GM18511 (cell line): ENCODE data around the gene MACROD1.

Experiments used
- ATAC-seq: cut with Tn5 transposase; IDR thresholded peaks from one replicate; pipeline ENCODE4 v1.9.1; 2021; ENCODE audit warnings: mild to moderate bottlenecking, moderate library complexity; ENCODE audit not compliant: unreplicated experiment

The MACROD1 gene

DNA sequence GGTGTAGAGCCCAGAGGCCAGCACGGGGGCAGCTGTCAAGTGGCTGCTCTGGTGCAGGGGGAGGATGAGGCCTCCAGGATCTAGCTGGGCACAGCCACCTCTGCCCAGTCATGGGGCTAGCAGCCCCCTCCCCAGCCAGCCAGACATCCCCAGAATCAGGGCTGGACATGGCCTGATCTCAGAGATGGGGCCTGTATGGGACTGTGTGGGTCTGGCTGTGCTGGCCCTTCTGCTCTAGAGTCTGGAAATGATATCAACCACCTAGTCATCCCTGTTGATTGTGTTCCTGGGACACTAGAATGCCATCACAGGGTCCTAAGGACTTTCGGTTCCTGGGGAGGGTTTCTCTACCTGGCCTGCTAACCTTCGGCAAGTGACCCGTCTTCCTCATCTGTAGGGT is 127.4 kb downstream of the MACROD1 start:
- no peak for ATAC-seq

GRCh38 chr11:64037027-64037634 is 128.8 kb downstream of the MACROD1 start:
- no peak for ATAC-seq

- ATAC-seq, result no peak
These were observed 129.6 kb downstream of the MACROD1 start for GRCh38 chr11:64036087-64037026.

GRCh38 chr11:64035576-64035975 is 130.3 kb downstream of the MACROD1 start, which contains the start of gene FLRT1:
TSS of gene FLRT1 (plus strand) at chr11:64035931. CDS start at chr11:64116268, 80,337 bp downstream.
- no peak for ATAC-seq

DNA sequence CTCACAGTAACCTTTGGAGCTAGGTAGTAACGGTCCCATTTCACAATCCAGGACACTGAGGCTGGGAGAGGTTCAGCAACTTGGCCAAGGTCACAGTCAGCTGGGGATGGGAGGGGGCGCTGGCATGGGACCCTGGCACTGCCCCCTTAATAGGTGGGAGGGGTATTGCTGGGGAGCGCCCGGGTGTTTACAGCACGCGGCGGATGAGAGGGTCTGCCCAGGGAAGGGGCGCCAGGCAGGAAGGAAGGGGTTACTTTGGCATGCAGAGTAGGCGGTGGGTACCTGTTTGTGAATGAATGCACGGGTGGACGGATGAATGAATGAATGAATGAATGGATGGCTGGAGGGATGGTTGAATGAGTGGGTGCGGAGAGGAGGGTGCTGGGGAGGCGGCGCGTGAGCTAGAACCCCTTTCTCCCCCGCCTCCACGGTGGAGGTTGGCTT is 130.8 kb downstream of the MACROD1 start:
- no peak for ATAC-seq

DNA sequence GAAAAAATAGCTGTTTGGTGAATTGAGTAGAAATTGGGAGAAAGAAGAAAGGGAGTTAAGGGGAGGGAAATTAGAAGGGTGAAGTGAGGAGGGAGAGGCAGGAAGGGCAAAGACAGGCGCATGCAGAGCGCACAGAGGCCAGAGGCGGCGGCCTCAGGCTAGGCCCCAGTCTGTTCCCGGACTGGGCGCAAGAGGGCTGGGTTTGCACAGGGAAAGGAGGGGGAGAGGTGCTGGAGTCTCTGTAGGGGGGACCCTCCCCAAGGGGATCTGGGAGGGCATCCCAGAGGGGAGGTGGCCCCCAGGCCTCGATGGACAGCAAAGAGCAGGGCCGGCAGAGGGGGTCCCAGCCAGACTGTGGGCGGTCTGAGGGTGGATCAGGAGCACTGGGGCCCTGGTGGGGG is 131.5 kb downstream of the MACROD1 start:
- no peak for ATAC-seq

DNA sequence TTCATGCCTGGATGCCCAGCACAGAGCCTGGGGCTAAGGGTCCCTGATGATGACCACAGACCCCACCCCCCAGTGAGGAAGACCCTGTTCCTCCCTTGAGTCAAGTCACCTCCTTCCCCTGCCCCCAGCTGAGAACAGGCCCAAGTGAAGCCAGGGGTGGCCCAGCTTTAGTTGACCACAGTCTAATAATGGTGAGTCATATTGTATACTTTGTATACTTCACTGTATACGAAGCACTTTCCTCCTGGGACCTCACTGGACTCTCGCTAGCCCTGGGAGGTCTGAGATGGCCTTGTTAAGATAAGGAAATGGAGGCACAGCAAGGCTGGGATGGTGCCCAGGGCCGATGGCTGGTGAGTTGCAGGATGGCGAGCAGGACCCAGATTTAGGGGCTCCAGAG is 133.9 kb downstream of the MACROD1 start:
- no peak for ATAC-seq

DNA sequence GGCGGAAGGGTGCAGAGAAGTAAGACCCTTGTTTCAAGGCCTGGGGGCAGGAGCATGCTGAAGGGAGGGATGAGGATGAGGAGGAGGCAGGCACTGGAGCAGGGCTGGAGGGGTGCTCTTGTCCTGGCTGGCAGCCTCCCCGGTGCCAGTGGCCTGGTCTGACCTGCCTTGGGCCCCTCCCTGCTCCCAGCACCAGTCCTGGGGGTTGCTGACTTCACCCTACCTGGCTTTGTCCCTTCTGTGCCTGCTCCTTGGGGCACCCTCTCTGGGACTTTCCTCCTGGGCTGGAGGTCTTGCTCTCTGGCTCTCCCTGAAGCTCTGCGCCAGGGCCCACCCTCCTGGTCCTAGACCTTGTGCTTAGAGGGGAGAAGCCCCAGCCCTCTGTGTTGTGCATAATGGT is 134.9 kb downstream of the MACROD1 start:
- ATAC-seq, result no peak

DNA sequence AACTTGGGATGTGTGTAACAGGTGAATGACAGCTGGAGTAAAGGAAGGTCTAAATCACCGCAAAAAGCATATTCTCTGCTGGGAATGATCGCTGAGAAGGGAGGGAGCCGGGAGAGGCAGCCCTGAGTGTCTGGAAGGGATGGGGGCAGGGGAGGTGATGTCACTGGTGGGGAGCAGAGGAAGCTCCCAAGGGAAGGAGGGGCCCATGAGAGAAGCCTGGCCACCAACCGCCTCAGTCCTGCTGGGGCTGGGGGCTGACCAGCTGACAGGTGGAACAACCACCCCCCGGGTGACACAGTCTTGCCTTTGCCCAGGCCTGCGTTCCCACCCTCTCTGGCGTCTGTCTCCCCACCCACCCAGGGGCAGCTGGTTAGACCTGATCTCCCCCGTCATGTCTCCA is 136.1 kb downstream of the MACROD1 start:
- no peak for ATAC-seq

DNA sequence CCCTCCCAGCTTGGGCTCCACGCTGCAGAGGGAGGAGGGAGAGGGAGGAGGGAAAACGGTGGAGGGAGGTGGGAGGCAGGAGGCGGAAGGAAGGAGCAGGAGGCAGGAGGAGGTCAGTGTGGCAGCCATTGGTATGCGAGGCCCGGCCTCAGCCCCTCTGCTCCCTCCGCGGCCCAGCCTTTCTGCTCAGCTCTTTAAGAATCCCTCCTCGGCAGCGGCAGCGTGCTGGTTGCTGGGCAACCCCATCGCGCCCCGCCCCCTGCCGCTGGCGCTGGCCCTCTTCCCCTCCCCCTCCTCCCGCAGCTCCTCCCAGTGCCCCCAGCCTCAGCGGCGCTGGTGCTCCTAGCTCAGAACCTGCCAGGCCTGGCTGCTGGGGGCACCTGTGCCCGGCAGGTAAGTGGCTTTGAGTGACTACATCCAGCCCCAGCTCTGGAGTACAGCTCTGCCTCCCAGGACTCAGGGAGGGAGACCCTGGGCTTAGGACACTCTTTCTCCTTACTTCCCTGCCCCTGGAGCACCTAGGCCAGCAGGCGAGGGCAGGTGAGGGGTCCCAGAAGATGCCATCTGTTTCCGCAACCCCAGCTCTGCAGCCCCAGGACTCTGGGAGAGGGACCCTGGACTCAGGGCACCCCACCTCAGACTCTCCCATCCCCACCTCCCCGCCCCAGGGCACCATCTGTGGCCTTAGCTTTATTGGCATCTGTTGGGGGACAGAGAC is 137.4 kb downstream of the MACROD1 start:
- no peak for ATAC-seq

- no peak for ATAC-seq
These were observed 138.1 kb downstream of the MACROD1 start for GRCh38 chr11:64027651-64028397.

GRCh38 chr11:64026575-64027205 is 139.2 kb downstream of the MACROD1 start:
- ATAC-seq, result no peak

GRCh38 chr11:64025205-64025604 is 140.7 kb downstream of the MACROD1 start:
- no peak for ATAC-seq

- no peak for ATAC-seq
These were observed 141.9 kb downstream of the MACROD1 start for GRCh38 chr11:64023712-64024710.

DNA sequence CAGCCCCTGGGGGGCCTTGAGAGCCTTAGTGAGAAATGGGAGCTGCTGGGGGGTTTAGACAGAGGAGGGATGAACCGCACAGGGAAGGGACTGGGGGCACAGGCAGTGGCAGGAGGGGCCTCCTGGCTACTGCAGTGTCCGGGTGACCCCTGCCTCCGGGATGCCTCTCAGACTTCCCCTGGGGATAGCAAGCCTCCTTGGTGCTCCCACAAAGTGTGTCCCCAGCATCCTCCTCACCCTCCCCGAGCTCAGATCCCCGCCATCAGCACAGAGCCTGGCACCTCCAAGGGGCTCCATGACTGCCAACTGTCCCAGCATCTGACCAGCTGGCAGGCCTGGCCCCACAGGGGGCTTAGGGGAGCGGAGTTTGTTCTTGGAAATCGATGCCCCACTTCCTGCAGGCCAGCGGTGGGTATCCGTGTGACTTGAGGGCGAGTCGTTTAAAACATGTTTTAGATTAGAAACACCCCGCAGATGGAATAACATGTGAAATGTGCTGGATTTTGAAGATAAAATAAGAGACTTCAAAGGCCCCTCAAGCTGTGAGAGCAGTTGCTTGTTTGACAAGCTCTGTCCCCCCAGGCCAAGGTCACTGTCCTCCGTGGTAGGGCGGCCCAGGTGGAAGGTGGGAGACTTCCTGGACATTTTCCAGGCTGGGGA is 143.7 kb downstream of the MACROD1 start:
- no peak for ATAC-seq

- no peak for ATAC-seq
These were observed 144.2 kb downstream of the MACROD1 start for GRCh38 chr11:64021757-64022093.

- no peak for ATAC-seq
These were observed 144.7 kb downstream of the MACROD1 start for GRCh38 chr11:64020976-64021756.
